HCEC 1CT (cell line): Measurements from ENCODE around the gene ZNF479.
"Not testable (repeated sequence)": the region's sequence is repeated elsewhere in the genome, so short reads cannot be mapped to it uniquely, and the experiment has no call there.

Experiments used
- DNase-seq: peaks from one replicate; pipeline ENCODE4 v3.0.0-alpha.2; 2017

The ZNF479 gene

DNA sequence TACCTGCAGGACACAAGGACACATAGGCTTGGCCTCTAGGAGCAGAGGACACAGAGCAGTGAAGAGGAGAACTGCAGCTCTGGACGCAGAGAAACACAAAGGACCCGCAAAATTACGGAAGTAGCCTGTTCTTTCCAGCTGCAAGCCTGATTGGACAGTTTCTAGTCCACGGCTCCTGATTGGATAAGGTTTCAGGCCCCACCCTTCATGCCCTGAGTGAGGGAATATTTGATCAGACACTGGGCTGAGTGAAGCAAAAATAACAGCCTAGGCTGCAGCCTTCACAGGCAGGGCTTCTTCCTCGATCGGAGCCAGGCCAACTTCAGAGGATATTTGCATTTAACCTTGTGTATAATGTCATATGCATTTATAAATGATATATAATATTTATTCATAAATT, at the start of gene ZNF479:
Gene ZNF479, minus strand, starts transcription at position 101 of the 400 bp plus-strand sequence. CDS start 112 bp downstream, outside the sequence.
- DNase-seq, result not testable (repeated sequence)

DNA sequence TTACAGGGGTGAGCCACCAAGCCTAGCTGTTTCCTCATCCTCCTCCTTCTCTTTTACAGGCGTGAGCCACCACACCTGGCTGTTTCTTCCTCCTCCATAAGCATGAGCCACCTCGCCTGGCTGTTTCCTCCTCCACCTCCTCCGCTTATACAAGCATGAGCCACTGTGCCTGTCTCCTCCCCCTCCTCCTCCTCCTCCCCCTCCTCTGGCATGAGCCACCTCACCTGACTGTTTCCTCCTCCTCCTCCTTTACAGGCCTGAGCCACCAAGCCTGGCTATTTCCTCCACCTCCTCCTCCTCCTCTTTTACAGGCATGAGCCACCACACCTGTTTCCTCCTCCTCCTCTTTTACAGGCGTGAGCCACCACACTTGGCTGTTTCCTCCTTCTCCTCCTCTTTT, 49.8 kb upstream of the ZNF479 start:
- no peak for DNase-seq

GRCh38 chr7:57181281-57181680, 49.0 kb upstream of the ZNF479 start:
- no peak for DNase-seq

GRCh38 chr7:57179776-57180415, 47.7 kb upstream of the ZNF479 start:
- no peak for DNase-seq

GRCh38 chr7:57178768-57179139, 46.5 kb upstream of the ZNF479 start:
- no peak for DNase-seq

- no peak for DNase-seq
Measured at GRCh38 chr7:57177856-57178767, 45.9 kb upstream of the ZNF479 start.

DNA sequence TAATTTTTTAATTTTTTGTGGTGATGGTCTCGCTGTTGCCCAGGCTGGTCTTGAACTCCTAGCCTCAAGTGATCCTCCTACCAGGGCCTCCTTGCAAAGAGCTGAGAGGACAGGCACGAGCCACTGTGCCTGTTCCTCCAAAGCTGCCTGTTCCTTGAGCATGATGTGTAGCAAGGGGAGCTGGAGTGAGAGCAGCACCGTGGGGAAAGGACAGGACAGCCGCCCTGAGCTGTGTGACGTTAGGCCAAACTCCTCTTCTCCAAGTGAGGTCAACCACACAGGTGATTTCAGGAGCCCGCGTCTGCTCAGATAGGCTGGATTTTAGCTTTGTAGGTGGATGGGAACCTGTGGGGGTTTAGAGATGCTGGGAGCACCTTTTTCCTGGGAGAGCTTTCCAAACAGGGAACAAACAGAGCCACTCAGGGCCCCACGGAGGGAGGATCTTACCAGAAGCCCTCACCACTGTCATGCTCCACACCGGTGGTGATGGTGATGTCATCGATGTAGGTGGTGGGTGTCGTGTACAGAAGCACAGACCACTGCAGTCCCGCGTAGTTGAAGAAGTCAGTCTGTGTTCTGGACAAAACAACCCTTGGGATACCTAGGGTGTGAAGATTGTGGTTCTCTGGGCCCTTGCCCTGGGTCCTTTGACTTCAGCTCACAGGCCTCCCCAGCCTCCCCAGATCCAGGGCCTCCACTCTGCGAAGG, 44.8 kb upstream of the ZNF479 start:
- DNase-seq, result no peak

- DNase-seq, result no peak
Measured at GRCh38 chr7:57165285-57165899, 33.2 kb upstream of the ZNF479 start.

DNA sequence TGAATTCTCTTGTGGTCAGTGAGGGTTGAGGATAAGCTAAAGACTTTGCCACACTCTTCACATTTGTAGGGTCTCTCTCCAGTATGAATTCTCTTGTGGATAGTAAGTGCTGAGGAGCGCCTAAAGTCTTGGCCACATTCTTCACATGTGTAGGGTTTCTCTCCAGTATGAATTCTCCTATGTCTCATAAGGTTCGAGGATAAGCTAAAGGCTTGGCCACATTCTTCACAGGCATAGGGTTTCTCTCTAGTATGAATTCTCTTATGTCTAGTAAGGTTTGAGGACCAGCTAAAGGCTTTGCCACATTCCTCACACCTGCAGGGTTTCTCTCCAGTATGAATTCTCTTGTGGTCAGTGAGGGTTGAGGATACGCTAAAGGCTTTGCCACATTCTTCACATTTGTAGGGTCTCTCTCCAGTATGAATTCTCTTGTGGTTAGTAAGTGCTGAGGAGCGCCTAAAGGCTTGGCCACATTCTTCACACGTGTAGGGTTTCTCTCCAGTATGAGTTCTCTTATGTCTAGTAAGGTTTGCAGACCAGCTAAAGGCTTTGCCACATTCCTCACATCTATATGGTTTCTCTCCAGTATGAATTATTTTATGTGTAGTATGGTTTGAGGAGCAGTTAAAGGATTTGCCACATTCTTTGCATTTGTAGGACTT, 12.0 kb downstream of the ZNF479 start:
- DNase-seq, result not testable (repeated sequence)
